Activated CD4-positive, alpha-beta T cell treated with anti-CD3 and anti-CD28 coated beads, Interleukin-2, amount 50 U/mL, for 4 hours (primary cell): ENCODE results near the gene ANXA8.

Experiments used
- DNase-seq, 2 experiments: peaks; one replicate each; pipeline ENCODE4 v3.0.0-alpha.2; 2020

ANXA8 gene

DNA sequence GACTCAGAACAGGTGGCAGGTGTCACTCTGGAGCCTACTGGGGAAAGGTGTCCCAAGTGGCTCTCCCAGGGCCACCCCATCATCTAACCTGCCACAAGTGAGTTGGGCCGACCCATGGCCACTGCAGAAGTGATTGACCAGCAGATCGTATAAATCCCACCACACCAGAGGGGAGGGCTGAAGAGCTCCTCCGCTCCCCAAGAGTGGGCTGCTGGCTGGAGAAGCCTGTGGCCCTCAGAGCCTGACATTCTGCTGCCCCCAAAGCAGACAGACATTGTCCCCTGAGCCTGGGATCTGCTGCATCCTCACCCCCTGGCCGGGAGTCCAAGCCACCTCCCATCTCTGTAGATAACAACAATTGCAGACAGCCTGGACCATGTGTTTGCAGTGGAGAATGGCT, 36.7 kb downstream of the ANXA8 start:
- DNase-seq, result no peak

DNA sequence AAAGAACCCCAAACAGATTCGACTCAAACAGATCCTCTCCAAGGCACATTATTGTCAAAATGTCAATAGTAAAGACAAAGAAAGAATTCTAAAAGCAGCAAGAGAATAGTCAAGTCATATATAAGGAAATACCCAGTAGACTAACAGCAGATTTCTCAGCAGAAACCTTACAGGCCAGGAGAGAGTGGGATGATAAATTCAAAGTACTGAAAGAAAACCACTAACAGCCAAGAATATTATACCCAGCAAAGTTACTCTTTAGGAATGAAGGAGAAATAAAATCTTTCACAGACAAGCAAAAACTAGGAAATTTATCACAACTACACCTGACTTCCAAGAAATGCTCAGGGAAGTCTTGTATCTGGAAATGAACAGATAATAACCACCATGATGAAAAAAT, 38.2 kb downstream of the ANXA8 start:
- no peak for DNase-seq

DNA sequence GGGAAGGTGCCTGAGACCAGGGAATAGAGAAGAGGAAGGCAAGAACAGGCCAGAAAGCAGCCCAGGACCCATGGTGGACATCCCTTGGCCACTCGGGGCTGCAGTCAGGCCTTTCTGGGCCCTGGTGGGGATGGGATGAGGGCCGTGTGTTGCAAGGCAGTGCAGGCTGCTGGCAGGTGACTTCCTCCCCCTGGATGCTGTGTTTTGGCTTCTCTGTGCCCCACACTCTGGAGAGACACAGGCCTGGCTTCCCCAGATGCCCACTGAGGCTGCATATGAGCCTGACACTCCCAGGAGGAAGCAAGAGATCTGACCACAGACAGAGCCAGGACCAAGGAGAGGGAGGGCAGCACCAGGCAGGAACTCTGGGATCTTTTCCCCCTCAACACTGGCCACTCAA, 39.9 kb downstream of the ANXA8 start:
- DNase-seq, result no peak

DNA sequence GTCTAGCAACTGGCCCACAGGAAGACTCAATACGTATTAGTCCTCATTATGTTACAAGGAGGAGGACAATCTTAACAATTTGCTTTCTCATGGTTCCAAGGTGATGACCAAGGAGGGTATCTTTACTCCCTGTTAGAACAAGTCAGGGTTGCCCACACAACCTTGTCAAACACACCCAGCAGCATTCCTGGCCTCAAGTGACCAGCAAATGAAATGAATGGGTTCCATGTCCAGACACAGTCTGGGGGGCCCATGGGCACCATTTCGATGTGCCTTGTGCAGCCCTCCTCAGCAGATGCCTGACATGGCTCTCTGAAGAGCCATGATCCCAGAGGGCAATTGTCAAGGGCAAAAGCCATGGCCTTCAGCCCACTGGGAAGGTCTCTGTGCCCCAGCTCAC, 40.8 kb downstream of the ANXA8 start:
- no peak for DNase-seq

DNA sequence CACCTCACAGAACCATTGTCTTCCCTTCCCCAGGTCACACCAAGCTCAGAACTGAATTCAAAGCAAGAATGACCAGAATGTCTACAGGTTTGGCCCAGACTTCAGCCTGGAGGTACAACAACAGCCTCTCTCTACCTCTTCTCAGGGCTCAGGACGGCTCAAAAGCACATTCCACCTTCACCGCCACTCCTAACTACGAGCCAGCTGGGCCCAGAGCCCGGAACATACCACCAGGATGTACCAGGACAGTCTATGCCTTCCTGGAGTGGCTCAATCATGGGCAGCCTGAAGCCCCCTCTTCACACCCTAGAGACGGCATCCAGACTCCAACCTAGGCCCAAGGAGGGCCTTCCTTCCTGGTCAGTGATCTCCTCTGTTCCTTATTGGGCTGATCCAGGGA, 41.6 kb downstream of the ANXA8 start:
- no peak for DNase-seq

DNA sequence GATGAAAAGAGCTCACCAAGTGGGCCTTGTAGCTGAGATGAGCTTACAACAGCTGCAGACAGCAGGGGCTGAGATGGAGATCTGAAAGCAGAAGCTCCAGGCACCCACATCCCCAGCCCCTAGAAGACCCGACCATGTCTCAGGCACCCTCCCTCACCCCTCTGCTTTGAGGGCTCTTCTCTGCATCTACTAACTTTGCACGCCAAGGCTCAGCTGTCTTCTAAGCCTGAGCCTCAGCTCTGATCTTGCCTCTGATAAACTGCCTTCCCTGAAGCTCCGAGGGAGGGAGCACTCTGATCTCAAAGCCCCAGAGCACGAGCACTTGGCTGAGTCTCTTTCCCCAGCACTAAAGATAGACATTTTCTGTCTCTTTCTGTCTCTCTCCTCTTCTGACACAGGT, 42.0 kb downstream of the ANXA8 start:
- DNase-seq, result no peak

DNA sequence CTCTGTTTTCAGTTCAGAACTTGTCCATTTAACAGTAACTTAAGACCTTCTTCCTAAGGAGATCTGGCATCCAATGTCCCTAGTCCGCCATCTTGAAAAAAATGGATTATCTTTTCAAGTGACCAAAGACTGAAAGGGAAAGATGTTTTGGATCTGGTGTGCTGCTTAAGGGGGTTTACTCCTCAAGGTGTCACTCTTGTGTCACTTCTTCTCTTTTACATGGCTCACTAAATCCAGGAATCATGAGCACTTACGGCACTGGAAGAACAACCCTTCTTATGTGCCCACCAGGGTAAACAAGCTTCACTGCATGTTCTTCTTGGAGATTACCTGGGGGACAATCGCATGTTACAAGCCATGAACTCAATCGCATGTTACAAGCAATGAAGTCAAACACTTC, 43.7 kb downstream of the ANXA8 start:
- DNase-seq, result no peak

DNA sequence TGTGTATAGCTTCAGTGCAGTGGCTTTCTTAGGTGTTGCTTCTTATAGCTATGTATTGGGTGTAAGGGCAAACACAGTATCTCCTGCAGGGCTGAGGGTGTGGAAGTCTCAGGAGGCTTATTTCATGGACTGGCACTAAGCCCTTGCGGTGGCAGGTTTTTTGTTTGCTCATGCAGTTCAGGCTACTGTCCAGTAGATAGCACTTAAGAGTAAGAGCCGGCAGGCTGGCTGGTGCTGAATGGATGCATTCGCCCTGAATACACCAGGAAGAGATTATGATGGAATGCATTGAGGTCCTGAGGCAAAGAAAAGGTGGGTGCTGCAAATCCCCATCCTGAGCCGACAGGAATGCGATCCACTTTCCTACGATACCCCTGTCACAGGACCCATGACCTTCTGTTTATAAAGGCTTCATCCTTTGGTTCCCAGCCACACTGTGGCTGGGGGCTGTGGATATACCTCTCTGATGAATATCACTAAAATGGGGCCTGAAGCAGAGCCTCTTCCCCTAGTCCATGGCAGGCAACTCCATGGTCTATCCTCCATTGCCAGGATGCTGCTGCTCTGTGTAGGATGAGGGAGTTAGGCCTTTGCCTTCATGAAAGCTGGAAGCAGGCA, 44.9 kb downstream of the ANXA8 start:
- no peak for DNase-seq

DNA sequence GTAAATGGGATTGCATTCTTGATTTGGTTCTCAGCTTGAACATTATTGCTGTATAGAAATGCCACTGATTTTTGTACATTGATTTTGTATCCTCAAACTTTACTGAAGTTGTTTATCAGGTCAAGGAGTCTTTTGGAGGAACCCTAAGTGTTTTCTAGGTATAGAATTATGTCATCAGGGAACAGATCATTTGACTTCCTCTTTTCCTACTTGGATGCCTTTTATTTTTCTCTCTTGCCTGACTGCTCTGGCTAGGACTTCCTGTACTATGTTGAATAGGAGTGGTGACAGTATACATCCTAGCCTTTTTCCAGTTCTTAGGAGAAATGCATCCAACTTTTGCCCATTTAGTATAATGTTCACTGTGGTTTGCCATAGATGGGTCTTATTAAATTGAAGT, 48.8 kb downstream of the ANXA8 start:
- DNase-seq, result no peak

DNA sequence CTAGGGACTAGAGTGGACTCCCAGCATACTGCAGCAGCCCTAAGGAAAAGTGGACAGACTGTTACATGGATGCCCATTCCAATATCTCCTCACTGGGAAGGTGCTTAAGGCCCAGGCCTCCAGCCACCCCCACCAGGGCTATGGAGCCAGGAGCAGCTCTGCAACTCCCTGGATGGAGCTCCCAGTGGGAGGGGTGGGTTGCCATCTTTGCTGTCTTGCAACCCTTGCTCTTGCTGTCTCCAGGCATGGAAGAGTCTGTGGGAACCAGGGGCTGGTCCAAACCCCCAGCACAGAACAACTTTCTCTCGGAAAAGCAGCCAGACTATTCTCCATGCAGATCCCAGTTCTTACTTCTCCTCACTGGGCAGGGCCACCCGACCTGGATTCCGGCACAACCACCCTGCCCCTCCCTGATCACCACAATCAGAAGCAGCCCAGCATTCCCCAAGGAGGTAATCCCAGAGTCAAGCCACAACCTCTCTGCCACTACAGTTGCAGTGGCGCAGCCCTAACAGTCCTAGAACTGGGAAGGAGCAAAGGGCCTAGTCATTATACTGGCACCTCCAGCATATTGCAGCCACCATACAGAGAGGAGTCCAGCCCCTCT, 58.0 kb downstream of the ANXA8 start:
- DNase-seq, result no peak

DNA sequence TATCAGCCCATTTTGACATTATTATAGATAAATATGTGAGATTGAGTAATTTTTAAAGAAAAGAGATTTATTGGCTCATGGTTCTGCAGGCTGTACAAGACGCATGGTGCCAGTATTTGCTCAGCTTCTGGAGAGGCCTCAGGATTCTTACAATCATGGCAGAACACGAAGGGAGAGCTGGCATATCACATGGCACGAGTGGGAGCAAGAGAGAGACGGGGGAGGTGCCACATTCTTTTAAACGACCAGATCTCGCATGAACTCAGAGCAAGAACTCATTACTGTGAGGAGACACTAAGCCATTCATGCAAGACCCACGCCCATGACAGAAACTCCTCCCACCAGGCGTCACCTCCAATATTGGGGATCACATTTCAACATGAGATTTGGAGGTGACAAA, 59.7 kb downstream of the ANXA8 start:
- no peak for DNase-seq

DNA sequence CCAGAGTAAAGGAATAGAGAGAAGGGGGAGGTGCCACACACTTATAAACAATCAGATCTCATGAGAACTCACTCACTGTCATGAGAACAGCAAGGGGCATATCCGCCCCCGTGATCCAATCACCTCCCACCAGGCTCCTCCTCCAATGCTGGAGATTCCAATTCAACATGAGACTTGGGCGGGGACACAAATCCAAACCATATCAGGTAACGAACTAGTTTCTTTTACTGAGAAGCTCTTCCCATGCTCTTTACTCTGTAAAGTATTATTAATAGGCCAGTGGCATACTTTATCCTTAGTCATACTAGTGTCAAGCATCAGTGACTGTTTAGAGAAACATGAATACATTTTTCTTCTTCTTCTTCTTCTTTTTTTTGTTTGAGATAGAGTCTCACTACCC, 60.4 kb downstream of the ANXA8 start:
- no peak for DNase-seq

DNA sequence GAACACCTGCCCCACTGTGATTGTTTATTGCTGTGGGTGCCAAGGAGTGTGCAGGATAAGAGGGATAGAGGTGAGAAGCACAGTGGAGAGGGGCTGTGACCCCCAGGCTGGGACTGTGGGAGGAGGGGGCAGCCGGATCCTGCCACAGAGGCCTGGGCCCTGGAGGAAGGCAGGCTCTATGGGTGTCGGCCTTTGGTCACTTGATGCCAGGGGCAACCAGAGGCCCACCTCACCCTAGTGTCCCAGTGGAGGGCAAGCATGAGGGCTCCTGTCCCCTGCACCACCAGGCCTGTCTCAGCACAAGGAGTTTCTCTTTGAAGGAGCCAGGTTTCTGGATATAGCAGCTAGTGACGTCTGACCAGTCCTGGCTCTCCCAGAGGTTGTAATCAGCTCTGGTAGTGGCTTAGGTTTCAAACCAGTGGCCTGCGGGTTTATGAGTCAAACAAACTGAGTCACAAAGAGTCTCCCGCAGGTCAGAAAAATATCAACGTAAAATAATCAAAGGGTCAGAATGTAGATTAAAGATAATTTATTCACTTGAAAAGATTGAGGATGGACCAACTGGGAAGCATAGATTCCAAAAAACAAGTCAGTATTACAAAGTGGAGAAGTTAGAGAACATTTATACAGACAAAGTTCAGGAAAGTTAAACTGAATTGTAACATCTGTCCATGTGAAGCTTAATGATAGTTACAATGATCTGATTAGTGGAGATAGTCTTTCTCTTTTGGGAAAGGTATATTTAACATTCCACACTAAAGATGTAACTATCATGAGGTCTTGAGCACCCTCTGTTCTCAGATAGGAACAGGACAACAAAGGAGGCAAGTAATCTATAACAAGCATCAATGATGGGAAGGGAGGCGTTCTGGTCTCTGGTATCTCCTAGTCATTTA, 62.6 kb downstream of the ANXA8 start:
- no peak for DNase-seq

DNA sequence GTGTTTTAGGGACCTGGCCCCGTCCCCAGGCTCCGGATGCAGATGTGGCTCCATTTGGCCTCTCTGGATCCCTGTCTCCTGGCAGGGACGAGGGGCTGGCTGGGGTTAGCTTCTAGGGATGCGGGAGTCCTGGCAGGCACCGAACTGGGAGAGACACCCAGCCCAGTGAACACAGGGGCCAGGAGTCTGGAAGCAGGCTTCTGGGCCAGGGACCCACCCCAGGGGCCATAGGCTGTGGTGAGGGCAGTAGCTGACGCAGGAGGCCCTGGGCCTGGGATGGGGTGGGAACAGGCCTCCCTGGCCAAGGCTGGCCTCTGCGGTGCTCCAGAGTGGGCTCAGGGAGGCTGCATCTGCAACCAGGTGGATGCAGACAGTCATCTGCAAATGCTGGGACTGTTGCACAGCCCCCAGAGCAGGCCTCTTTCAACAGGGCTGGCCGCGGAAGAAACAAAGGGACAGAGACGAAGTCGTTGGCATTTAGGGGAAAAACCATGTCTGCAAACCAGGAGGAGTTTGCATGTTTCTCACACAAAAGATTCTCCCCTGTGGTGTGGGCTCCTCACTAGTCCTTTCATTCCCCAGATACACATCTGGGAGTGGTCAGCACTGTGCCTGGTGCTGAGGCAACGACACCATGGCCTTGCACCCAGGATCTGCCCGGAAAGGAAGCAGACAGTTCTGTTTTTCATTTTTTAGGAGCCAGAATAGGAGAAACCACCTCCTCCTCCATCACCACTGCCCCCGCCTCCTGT, 63.4 kb downstream of the ANXA8 start:
- DNase-seq, result no peak

DNA sequence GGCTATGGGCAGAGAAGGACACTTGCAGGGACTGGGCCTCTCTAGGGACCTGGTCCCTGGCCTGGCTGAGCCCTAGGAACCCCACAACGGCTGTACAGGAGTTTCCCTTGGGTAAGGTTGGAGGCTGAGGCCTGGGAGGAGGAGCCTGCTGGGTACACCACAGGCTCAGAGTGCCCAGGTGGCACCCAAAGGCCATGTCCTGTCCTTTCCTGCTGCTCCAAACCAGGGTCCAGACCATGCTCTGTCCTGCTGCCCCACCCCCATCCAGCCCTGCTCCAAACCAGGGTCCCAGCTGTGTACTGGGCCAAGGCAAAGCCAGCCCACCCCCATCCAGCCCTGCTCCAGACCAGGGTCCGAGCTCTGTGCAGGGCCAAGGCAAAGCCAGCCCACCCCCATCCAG, 64.5 kb downstream of the ANXA8 start:
- DNase-seq, result no peak

DNA sequence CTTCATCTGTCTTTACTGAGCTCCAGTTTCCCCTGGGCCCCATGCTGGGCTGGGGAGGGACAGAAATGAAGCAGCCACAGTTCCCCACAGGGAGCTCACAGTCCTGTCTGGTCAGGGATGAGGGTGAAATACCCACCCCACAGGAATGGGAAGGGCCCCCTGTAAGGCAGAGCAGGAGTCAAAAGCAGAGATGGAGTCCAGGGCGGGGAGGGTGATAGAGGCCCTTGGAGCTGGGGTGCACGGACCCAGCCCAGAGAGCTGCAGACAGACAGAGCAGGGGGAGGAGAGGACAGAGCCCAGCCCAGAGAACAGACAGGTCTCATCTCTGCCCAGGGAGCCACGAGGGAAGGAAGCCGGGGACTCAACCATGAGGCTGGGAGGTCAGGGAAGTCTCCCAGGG, 64.9 kb downstream of the ANXA8 start:
- no peak for DNase-seq

DNA sequence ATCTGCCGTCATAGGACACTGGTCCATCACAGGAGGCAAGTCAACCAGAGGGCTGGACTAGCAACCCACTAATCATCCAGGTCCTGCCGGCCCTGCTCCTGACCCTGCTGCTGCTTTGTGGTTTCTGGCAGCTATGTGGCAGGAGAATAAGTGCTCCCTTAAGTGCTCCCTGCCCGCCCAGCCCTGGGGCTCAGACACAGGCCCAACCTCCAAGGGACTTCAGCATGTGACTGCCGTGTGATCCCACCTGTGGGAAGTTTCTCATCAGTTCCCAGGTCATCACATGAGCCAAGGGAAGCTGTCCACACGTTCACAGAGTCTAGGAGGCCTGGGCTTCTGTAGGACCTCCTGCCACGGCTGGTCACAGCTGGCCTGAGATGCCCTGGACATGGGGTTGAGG, 65.6 kb downstream of the ANXA8 start:
- no peak for DNase-seq
